WERI-Rb-1 (cell line): Measurements from ENCODE around the gene NPR1.

Experiments used
- DNase-seq: peaks from one replicate; pipeline ENCODE4 v3.0.0-alpha.2; 2020
- H3K27ac ChIP-seq: fragments of 250-450 bp; sonication (Bioruptor Pico); 2 replicates; pipeline ENCODE4 v1.5.1; 2020; ENCODE audit warnings: mild to moderate bottlenecking, moderate library complexity
- H3K27me3 ChIP-seq: fragments of 250-450 bp; sonication (Bioruptor Pico); 2 replicates; pipeline ENCODE4 v1.5.1; 2021; ENCODE audit warnings: mild to moderate bottlenecking, low read depth, moderate library complexity; ENCODE audit not compliant: insufficient read depth, severe bottlenecking
- H3K36me3 ChIP-seq: fragments of 250-450 bp; sonication (Bioruptor Pico); 2 replicates; pipeline ENCODE4 v1.5.1; 2020; ENCODE audit warnings: mild to moderate bottlenecking, moderate library complexity
- H3K4me3 ChIP-seq: 2 replicates; pipeline ENCODE4 v1.5.1; 2011; ENCODE audit warnings: low read depth, mild to moderate bottlenecking, control low read depth, low read length
- H3K9me3 ChIP-seq: fragments of 250-450 bp; sonication (Bioruptor Pico); 2 replicates; pipeline ENCODE4 v1.5.1; 2021; ENCODE audit warnings: mild to moderate bottlenecking, moderate library complexity; ENCODE audit not compliant: severe bottlenecking
- TF ChIP-seq, protein P1 (sequence below): IDR thresholded peaks from 2 replicates; pipeline ENCODE4 v1.5.1; 2011; ENCODE audit warnings: low read depth, mild to moderate bottlenecking, control low read depth, inconsistent platforms, low read length

NPR1 gene

DNA sequence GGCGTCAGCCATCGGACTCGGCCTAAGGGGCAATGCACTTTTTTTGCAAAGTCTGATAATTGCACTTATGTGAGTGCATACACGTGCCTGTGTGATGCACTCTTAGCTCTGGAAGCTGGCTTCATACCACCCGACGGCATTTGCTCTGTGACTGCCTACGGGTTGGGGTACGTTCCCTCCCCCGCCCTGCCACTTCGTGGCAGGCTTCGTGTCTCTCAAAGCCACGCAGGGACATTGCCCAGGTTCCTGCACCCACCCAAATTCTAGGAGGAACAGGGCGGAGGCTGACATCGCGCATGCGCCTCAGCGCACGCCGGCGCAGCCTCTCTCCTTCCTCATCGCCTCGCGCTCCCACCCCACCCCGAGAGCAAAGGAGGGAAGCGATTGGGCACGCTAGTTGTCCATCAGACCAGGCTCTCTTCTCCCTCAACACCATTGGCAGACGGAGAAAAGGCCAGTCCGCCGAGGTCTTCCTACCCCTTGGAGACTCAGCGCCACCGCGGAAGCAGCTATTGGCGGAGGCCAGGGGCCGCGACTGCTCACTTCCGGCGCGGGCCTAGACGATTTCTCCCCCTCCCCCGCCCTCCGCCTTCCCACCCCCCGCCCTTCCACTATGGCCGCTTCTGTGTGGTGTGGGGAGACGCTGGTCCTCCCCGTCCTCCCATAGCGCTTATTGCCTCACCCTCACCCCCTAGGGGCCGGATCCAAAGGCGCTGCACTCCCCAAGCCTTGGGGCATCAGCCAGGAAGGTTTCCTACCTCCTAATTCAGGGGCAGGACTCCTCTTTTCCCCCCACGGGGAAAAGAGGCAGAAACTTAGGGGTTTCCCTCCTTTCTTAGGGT, 49.2 kb downstream of the NPR1 start, which contains the start of gene INTS3:
TSS of gene INTS3 (plus strand) at position 588 of the 842 bp plus-strand sequence. CDS start 585 bp downstream, outside the sequence.
- no peaks in the 10 kb centered on the region for H3K27me3 ChIP-seq
- H3K27ac ChIP-seq: peak within 1 kb of the TSS; percentile 93
- H3K36me3 ChIP-seq: peaks cover 11% of the 10 kb centered on the region
- TF ChIP-seq, protein P1, sequence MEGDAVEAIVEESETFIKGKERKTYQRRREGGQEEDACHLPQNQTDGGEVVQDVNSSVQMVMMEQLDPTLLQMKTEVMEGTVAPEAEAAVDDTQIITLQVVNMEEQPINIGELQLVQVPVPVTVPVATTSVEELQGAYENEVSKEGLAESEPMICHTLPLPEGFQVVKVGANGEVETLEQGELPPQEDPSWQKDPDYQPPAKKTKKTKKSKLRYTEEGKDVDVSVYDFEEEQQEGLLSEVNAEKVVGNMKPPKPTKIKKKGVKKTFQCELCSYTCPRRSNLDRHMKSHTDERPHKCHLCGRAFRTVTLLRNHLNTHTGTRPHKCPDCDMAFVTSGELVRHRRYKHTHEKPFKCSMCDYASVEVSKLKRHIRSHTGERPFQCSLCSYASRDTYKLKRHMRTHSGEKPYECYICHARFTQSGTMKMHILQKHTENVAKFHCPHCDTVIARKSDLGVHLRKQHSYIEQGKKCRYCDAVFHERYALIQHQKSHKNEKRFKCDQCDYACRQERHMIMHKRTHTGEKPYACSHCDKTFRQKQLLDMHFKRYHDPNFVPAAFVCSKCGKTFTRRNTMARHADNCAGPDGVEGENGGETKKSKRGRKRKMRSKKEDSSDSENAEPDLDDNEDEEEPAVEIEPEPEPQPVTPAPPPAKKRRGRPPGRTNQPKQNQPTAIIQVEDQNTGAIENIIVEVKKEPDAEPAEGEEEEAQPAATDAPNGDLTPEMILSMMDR: peak; percentile 54
- H3K9me3 ChIP-seq: no peaks in the 10 kb centered on the region
- peak; percentile 100 for DNase-seq
- peak within 1 kb of the TSS; percentile 92 for H3K4me3 ChIP-seq

DNA sequence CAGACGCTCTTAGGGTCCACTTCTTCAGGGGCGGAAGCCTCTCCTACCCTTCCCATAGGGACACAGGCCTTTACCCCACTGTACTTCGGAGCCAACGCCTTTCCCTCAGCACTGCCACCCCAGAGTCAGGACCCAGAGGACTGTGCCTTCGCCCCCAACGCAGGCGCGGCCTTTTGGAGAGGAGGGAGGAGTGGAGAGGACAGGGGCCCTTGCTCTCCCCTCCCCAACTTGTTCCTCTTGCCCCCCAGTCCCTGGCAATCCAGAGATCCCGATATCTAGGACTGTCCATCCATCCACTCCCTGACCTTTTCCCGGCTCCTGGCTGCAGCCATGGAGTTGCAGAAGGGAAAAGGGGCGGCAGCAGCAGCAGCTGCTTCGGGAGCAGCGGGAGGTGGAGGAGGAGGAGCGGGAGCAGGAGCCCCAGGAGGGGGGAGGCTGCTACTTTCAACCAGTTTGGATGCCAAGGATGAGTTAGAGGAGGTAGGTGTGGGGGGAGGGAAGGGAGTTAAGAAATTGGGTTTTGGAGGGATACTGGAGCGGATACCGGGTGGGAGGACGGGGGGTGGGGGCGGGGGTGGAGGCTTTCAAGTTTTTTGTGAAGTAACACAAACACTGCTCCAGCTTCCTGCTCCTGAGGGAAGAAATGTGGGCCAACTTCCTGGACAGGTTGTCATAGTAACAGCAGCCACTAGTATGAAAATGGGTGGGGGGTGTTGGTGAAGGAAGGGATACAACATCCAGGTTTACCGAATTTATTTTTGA, 50.0 kb downstream of the NPR1 start:
- Histone ChIP-seq H3K27ac (peak overlapping the region; percentile 93), H3K9me3 (no peaks in the 10 kb centered on the region), H3K27me3 (no peaks in the 10 kb centered on the region), H3K4me3 (peak overlapping the region; percentile 92), H3K36me3 (peaks cover 14% of the 10 kb centered on the region)
- TF ChIP-seq, protein P1: no peak
- DNase-seq: peak; percentile 81

DNA sequence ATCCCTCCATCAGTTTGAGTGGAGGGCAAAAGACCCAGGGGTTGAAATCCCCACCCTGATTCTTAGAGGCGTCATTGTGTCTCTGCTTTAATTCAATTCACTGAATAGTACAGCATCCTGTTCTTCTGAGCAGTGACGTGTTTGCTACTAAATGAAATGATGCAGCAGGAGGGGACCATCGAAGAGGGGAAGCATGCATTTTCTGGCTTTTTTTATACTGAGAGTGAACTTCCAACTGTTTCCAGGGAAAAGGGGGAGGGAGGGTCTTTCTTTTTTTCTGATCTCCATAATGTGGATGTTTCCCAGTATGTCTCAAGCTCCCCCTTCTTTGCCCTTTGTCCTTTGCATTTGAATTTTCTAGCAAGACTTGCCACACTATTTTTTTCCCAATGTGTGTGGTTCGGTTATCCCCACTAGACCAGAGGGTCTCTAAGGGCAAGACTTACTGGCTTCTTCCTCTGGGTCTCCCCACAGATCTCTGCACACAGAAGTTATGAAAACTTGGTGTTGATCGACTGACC, 52.0 kb downstream of the NPR1 start:
- Histone ChIP-seq H3K27ac (no peak overlapping the region), H3K9me3 (no peaks in the 10 kb centered on the region), H3K27me3 (no peaks in the 10 kb centered on the region), H3K36me3 (peaks cover 16% of the 10 kb centered on the region), H3K4me3 (no peak overlapping the region)
- TF ChIP-seq, protein P1: no peak
- no peak for DNase-seq

DNA sequence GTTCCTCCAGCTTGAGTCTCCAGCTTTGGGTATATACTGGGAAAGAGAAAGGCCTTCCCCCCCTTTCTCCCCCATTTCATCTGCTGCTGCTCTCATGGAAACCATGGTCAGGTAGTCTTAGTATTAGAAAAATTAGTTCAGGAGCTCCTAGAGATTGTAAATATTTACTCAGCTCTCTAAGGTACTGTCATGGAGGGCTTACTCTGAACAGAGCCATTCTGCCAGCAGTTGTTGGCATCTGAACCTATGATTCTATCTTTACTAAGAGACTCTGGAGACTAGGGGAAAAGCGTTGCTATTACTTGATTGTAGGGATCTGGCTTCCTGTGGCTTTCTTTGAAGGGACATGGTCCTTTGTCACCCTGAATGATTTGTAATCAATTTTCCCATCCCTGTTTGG, 55.5 kb downstream of the NPR1 start:
- Histone ChIP-seq H3K9me3 (no peaks in the 10 kb centered on the region), H3K27ac (peak overlapping the region; percentile 27; the same call in 1 of the 2 replicates), H3K27me3 (no peaks in the 10 kb centered on the region), H3K36me3 (peaks cover 21% of the 10 kb centered on the region), H3K4me3 (no peak overlapping the region)
- DNase-seq: no peak
- TF ChIP-seq, protein P1: no peak

DNA sequence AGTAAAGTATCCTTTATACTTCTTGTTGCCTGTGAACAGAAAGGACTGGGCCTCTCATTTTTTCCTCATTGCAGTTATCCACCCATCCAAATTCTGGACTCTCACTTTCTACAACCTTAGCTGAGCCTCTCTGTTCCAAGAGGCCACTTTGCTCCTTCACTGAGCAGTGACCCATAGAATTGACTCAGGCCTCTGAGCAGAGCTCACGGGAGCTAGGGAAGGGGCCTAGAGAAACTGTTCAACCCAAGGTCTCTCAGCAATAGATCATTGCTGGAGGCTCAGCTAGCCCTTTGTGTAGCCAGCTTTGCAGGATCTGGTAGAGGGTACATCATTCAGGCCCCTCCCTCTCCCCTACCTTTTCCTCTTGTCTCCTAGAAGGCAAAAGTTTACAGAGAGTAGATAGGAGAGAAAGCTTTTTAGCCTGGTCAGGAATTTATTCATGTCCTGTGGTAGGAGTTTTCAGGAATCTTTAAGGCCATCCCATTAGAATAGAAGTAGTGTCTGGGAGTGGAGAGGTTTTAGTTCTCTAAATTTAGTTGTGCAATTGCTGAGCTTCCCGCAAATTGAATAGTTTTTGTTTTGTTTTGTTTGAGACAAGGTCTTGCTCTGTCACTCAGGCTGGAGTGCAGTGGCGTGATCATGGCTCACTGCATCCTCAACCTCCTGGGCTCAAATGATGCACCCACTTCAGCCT, 56.1 kb downstream of the NPR1 start:
- Histone ChIP-seq H3K4me3 (no peak overlapping the region), H3K9me3 (no peaks in the 10 kb centered on the region), H3K27ac (peak overlapping the region; percentile 27; the same call in 1 of the 2 replicates), H3K36me3 (peaks cover 21% of the 10 kb centered on the region), H3K27me3 (no peaks in the 10 kb centered on the region)
- no peak for DNase-seq
- TF ChIP-seq, protein P1: no peak
